Stimulated activated CD8-positive, alpha-beta memory T cell treated with anti-CD3 and anti-CD28 coated beads, Interleukin-15, amount 100 ng/mL, for 1 hour (primary cell): Measurements from ENCODE around the gene ICAM5.

Experiments used
- DNase-seq: peaks from one replicate; pipeline ENCODE4 v3.0.0-alpha.2; 2020; ENCODE audit warnings: low read depth

ICAM5 gene

GRCh38 chr19:10344780-10345179, 55.0 kb downstream of the ICAM5 start:
- DNase-seq: no peak
